Measurements from ENCODE around the gene RRP12.

The RRP12 gene

GRCh38 chr10:97334370-97335175, 66.6 kb downstream of the RRP12 start, which contains the start of gene FRAT2:
Gene FRAT2 (minus strand): TSS chr10:97334729. CDS start chr10:97334572, 157 bp downstream.
- DNase-seq (ENCODE audit: low read depth), result peak; percentile 54

- no peak for DNase-seq (ENCODE audit: low read depth)
Observed at GRCh38 chr10:97333601-97334369, 67.4 kb downstream of the RRP12 start.

GRCh38 chr10:97333351-97333600, 67.9 kb downstream of the RRP12 start:
- DNase-seq (ENCODE audit: low read depth), result no peak

GRCh38 chr10:97332591-97333350, 68.4 kb downstream of the RRP12 start:
- DNase-seq (ENCODE audit: low read depth), result peak; percentile 36

- no peak for DNase-seq (ENCODE audit: low read depth)
Observed at GRCh38 chr10:97331153-97331703, 69.9 kb downstream of the RRP12 start.

- DNase-seq (ENCODE audit: low read depth), result no peak
Observed at GRCh38 chr10:97329766-97330165, 71.4 kb downstream of the RRP12 start.

- DNase-seq (ENCODE audit: low read depth), result no peak
Observed at GRCh38 chr10:97328646-97329453, 72.3 kb downstream of the RRP12 start.

- no peak for DNase-seq (ENCODE audit: low read depth)
Observed at GRCh38 chr10:97327348-97328294, 73.5 kb downstream of the RRP12 start.

GRCh38 chr10:97325754-97326153, 75.4 kb downstream of the RRP12 start:
- no peak for DNase-seq (ENCODE audit: low read depth)

GRCh38 chr10:97323501-97323900, 77.6 kb downstream of the RRP12 start:
- no peak for DNase-seq (ENCODE audit: low read depth)

- DNase-seq (ENCODE audit: low read depth), result no peak
Observed at GRCh38 chr10:97321804-97322190, 79.3 kb downstream of the RRP12 start.

GRCh38 chr10:97321032-97321803, 79.9 kb downstream of the RRP12 start:
- no peak for DNase-seq (ENCODE audit: low read depth)

GRCh38 chr10:97320480-97321031, 80.6 kb downstream of the RRP12 start:
- no peak for DNase-seq (ENCODE audit: low read depth)

- DNase-seq (ENCODE audit: low read depth), result no peak
Observed at GRCh38 chr10:97319671-97320479, 81.3 kb downstream of the RRP12 start.

- DNase-seq (ENCODE audit: low read depth), result peak; percentile 73
Observed at GRCh38 chr10:97318772-97319651, 82.1 kb downstream of the RRP12 start, which contains the start of gene FRAT1. Gene FRAT1 (plus strand): TSS chr10:97319271. CDS start chr10:97319454, 183 bp downstream.

GRCh38 chr10:97314671-97315070, 86.5 kb downstream of the RRP12 start:
- no peak for DNase-seq (ENCODE audit: low read depth)

GRCh38 chr10:97312897-97313296, 88.2 kb downstream of the RRP12 start:
- DNase-seq (ENCODE audit: low read depth), result no peak

Measured in non-pigmented ciliary epithelial cell (primary cell).